Bronchial epithelial cell (primary cell): ENCODE results near the gene LRTM1. TPM values are rescaled to one million over a fixed set of nuclear protein-coding genes. Genes with fewer than 3 reads are reported as not detected.
A peak's percentile ranks its signal among the peaks of the same experiment; 100 is the strongest.

ENCODE experiments used
- DNase-seq: peaks from one replicate; pipeline ENCODE4 v3.0.0-alpha.2; 2010; ENCODE audit warnings: low read depth
- FAIRE-seq: peaks from 2 replicates; lab custom pipeline; 2011; peaks lifted over from hg19 to GRCh38; lab: Jason Lieb, UNC
- H3K27me3 ChIP-seq: 2 replicates; pipeline ENCODE4 v1.5.1; 2011; ENCODE audit warnings: low read length; ENCODE audit not compliant: control insufficient read depth, insufficient read depth
- H3K36me3 ChIP-seq: 2 replicates; pipeline ENCODE4 v1.5.1; 2011; ENCODE audit warnings: low read length; ENCODE audit not compliant: control insufficient read depth, insufficient read depth
- H3K4me3 ChIP-seq: 2 replicates; pipeline ENCODE4 v1.5.1; 2011; ENCODE audit warnings: mild to moderate bottlenecking, low read depth, low read length, control low read depth
- total RNA-seq: library from RNA; depleted of rRNA; stranded (reverse); fragments of >200 nt; gene quantifications from 2 replicates; pipeline ENCODE4 v1.2.1, GENCODE V29; 2014
- TF ChIP-seq, protein P1 (sequence below): IDR thresholded peaks from 2 replicates; pipeline ENCODE4 v1.5.1; 2011; ENCODE audit warnings: mild to moderate bottlenecking, moderate library complexity, low read length, control low read depth, inconsistent platforms; ENCODE audit not compliant: insufficient read depth, severe bottlenecking

Gene LRTM1
- total RNA-seq, 1 donor from 2014 or later = not detected

DNA sequence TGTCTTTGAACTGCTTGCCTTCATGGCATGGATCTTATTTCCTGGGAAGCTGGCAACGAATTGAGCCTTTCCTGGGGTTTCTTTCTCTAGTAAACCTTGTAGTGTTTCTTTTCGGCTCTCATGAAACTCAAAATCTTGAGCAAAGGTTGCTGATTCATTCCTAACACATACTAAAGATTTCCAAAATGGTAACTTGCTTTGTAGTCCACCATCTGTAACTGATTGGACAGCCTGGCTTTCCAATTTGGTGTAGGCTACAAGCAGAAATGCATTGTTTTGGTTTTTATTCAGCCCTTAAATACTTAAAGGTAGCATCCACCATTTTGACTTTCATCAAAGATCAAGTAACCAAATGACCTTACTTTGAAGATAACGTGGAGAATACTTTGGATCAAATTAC, 38.1 kb downstream of the LRTM1 start:
- no peak for FAIRE-seq

GRCh38 chr3:54888873-54889272, 39.0 kb downstream of the LRTM1 start:
- Histone ChIP-seq H3K36me3 (no peaks in the 10 kb centered on the region), H3K27me3 (no peaks in the 10 kb centered on the region), H3K4me3 (no peak overlapping the region)
- peak; percentile 6 for DNase-seq
- TF ChIP-seq, protein P1, sequence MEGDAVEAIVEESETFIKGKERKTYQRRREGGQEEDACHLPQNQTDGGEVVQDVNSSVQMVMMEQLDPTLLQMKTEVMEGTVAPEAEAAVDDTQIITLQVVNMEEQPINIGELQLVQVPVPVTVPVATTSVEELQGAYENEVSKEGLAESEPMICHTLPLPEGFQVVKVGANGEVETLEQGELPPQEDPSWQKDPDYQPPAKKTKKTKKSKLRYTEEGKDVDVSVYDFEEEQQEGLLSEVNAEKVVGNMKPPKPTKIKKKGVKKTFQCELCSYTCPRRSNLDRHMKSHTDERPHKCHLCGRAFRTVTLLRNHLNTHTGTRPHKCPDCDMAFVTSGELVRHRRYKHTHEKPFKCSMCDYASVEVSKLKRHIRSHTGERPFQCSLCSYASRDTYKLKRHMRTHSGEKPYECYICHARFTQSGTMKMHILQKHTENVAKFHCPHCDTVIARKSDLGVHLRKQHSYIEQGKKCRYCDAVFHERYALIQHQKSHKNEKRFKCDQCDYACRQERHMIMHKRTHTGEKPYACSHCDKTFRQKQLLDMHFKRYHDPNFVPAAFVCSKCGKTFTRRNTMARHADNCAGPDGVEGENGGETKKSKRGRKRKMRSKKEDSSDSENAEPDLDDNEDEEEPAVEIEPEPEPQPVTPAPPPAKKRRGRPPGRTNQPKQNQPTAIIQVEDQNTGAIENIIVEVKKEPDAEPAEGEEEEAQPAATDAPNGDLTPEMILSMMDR = no peak
- no peak for FAIRE-seq

More for the DNA sequence above, 38.1 kb downstream of the LRTM1 start:
- no peak overlapping the region for H3K4me3 ChIP-seq
- no peak for DNase-seq
- TF ChIP-seq, protein P1 = no peak
- H3K36me3 ChIP-seq = no peaks in the 10 kb centered on the region
- H3K27me3 ChIP-seq = no peaks in the 10 kb centered on the region

- Histone ChIP-seq H3K36me3 (no peaks in the 10 kb centered on the region), H3K4me3 (no peak overlapping the region), H3K27me3 (no peaks in the 10 kb centered on the region)
- FAIRE-seq (no peak), DNase-seq (no peak)
- TF ChIP-seq, protein P1 = no peak
Measured at GRCh38 chr3:54888162-54888561, 39.7 kb downstream of the LRTM1 start.

DNA sequence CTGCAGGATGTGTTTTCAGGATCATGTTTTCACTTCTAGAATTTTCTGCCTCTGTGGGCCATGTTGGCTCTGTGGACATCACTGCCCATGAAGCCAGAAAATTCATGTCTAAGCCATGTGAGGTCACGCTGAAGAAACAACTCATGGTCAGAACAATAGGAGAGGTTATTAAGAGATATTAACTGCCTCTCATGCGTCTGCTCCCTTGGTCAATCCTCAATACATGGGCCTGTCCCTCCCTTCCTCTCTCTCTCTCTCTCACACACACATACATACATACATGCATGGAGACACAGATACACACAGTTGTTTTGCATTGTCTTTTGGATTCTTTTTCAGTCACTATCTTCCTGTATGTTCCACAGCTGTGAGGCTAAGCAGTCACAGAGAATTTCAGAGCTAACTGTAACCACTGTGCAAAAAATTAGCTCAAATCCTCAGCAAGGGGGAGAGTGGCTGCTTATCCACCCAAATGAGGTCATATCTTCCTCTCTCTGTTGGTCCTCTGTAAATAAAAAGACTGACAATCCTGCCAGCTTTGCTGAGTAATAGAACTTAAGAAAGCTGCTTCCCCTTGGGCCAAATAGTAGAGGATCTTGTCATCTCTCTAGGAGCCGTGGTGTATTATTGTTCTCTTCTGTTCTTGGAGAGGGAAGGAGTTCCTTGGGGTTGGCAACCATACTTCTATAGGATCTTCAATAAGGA, 45.6 kb downstream of the LRTM1 start:
- FAIRE-seq (no peak), DNase-seq (peak; percentile 92)
- TF ChIP-seq, protein P1 = no peak
- Histone ChIP-seq H3K4me3 (no peak overlapping the region), H3K36me3 (no peaks in the 10 kb centered on the region), H3K27me3 (no peaks in the 10 kb centered on the region)

DNA sequence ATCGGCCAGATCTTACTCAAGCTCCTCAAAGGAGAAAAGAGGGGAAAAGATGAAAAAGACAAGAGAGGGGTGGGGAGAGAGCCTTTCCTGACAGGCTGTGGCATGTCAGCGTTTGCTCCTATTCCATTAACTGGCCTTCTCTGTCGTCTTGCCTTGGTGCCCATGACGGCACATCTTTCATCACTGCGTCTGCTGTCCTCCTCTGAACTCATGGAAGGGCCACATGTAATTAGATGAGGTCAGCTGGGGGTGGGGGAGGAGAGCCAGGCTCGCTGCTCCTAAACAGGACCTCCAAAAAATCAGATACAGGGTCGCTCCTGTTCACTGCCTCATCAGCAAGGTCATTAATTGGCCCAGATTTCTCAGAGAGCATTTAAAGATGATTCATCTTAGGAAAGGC, 49.7 kb downstream of the LRTM1 start:
- DNase-seq (no peak), FAIRE-seq (no peak)
- Histone ChIP-seq H3K36me3 (no peaks in the 10 kb centered on the region), H3K4me3 (no peak overlapping the region), H3K27me3 (no peaks in the 10 kb centered on the region)
- TF ChIP-seq, protein P1 = no peak

DNA sequence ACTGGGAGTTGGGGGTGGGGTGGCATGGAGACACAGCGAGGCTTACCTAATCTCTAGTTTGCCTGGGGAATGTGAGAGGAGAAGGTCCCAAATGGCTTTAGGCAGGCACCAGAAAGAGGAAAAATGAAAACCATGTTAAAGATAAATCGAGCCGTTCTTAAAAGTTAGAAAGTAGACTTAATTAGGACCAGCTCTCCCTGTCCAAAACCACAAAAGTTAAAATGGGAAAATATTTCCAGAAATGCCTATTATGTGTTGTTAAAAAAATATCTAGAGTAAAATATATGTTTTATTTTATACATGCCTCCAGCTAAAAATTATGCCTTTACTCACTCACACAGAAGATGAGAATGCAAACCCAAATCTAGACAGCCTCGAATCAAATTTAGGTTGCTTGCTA, 50.1 kb downstream of the LRTM1 start:
- FAIRE-seq = no peak

More for the DNA sequence above, 50.1 kb downstream of the LRTM1 start:
- TF ChIP-seq, protein P1 = no peak
- Histone ChIP-seq H3K4me3 (no peak overlapping the region), H3K36me3 (no peaks in the 10 kb centered on the region), H3K27me3 (no peaks in the 10 kb centered on the region)
- DNase-seq = no peak
